Stimulated activated CD4-positive, alpha-beta T cell treated with anti-CD3 and anti-CD28 coated beads, Interleukin-1b, Interleukin-23, amount 100 ng/mL, for 4 hours (primary cell): ENCODE results near the gene ARCN1.

ENCODE experiments used
- DNase-seq, 2 donors: peaks; one replicate each; pipeline ENCODE4 v3.0.0-alpha.2; 2020; ENCODE audit warnings: low read depth in 2 of 2

The ARCN1 gene

DNA sequence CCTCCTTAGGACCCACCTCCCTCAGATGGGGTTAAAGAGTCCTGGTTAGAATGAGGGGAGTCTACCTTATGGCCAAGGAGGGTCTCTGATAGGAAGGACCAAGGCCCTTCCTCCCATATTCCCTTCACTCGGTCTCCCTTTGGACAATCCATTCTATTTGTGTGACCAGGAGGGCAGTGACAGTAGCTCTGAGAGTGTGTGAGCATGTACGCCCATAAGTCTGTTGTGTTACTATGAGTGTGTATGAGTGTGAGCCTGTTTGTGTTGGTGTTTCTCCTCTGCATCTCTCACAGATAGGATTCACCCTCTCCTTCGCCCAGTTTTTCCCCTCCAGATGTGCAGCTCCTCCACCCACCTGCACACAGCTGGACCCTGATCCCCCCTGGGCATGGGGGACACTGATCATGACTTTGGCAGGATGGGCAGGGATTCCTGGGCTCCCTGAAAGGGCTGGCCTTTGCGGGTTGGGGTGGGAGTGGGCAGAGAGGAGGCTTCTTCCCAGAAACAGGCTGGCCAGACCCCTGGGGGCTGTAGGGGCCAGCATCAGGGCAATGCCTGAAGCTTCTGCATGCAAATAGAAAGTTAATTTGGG is 49.7 kb downstream of the ARCN1 start:
- DNase-seq = no peak

DNA sequence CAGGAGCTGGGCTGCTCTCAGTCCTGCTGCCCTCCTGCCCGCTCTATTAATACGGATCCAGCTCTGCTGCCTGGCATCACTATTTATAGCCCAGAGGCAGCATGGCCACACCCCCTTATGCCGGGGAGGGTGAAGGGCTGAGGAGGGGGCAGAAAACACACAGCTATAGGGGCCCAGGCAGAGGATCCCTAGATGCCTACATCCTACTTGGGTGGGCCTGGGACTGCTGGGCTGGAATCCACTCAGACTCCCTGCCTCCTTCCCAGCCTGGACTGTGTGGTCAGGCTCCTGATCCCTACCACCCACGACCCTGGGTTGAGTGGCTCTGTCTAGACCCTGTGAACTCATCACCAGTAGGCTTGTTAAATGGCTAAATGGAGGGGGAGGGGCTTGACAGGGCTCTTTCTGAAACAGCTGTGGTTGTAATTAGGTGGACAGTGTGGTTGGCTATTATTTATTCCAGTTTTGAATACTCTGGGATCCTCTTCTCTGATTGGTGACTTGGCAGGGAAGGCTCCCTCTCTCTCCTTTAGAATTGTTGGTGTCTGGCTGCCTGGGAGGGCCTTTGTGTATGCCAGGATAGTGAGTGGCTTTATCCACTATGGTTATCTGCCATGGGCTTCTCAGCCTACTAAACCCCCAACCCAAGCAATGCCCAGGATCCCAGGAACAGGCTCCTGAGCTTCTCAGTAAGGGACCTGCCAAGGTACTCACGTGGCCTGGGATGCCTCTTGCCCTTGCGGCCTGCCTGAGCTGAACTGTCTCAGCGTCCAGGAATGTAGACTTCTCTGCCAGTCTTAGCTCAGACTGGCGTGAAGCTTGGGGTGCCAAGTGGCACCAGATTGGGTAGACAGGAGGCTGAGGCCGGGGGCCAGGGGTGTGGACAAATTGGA is 50.4 kb downstream of the ARCN1 start:
- DNase-seq = no peak

DNA sequence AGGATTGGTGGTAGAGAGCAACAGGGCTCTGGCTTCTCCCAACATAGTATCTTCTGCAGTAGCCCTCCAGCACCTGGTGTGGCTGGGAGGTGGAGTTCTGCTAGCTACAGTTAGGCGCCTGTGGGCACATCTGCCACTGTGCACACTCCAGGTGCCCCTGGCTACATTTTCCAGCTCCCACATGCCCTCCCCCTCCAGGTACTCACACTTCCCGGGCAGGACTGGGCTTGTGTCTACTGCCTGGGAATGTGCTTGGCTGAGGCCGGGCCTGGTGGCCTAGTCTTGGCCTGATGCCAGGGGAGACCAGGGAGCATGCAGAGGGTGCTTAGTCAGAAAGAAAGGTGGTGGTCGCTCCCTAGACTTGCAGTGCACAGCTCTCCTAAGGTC is 51.1 kb downstream of the ARCN1 start:
- DNase-seq = no peak

DNA sequence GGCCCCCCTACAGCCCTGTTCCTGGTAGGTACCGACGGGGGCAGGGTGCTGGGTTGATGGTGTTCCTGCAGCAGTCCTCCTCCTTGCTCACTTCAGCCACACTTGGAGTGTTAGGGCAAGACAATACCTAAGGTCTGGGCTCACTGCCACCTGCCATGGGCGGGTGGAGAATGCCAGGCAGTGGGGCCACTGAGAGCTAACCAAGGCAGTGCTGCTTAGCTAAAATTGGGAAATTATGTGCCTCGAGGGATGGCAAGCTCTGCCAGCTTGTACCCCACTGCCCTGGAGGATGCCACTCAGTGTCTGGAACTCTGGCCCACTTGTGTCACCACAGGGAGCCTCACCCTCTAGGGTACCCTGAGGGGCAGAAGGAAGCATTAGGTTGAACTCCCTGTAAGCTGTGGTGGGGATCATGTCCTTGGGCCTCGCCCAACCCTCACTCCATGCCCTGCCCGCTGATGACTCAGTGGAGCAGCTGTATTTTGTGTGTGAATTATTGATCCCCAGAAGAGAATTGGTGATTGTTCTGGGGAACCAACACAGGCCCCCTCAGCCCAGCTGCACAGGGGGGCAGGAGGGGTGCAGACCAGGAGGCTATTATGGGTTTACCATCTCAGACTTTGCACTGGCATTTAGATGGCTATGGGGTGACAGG is 53.0 kb downstream of the ARCN1 start:
- no peak for DNase-seq

DNA sequence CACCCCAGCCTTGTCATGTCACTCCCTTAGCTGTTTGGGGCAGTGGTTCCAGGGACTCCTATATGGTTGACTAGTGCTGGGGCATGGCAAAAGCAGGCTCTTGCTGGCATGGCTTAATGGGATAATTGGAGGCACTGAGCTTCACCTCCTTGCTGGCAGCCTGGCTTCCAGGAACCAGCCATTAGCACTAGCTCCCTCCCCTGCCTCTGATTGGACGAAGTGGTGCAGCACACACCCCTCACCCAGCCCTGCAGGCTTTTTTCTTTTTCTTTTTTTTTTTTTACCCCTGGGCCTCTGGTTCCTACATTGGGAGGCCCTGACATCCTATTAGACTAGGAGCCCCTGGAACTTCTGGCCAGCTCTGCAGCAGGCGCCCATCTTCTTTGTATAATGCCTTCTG is 53.8 kb downstream of the ARCN1 start:
- DNase-seq = no peak

DNA sequence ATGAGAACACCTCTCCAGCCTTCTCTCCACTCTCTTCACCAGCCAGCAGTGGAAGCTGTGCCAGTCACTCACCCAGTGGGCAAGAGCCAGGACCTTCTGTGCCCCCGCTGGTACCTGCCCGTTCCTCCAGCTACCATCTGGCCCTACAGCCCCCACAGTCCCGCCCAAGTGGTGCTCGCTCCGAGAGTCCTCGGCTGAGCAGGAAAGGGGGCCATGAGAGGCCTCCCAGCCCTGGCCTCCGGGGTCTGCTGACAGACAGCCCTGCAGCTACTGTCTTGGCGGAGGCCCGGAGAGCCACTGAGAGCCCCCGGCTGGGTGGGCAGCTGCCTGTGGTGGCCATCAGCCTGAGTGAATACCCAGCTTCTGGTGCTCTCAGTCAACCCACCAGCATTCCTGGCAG is 55.4 kb downstream of the ARCN1 start:
- no peak for DNase-seq

DNA sequence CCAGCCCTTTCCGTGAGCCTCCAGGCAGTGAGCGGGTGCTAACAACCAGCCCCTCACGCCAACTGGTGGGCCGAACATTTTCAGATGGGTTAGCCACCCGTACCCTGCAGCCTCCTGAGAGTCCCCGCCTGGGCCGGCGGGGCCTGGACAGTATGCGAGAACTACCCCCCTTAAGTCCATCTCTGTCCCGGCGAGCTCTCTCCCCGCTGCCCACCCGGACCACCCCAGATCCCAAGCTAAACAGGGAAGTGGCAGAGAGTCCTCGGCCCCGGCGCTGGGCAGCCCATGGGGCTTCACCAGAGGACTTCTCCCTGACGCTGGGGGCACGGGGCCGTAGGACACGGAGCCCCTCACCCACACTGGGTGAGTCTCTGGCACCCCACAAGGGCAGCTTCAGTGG is 55.8 kb downstream of the ARCN1 start:
- DNase-seq = no peak

DNA sequence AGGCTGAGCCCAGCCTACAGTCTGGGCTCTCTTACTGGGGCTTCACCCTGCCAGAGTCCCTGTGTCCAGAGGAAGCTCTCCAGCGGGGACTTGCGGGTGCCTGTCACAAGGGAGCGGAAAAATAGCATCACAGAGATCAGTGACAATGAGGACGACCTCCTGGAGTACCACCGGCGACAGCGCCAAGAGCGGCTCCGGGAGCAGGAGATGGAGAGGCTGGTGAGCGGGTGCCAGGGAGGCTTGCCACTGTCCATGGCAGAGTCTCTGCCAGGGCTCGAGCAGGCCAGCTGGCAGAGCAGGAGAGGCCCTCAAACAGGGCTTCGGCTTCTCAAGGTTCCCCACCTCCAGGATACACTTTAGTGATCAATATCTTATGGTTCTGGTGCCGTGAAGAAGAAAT is 56.2 kb downstream of the ARCN1 start:
- DNase-seq = no peak

DNA sequence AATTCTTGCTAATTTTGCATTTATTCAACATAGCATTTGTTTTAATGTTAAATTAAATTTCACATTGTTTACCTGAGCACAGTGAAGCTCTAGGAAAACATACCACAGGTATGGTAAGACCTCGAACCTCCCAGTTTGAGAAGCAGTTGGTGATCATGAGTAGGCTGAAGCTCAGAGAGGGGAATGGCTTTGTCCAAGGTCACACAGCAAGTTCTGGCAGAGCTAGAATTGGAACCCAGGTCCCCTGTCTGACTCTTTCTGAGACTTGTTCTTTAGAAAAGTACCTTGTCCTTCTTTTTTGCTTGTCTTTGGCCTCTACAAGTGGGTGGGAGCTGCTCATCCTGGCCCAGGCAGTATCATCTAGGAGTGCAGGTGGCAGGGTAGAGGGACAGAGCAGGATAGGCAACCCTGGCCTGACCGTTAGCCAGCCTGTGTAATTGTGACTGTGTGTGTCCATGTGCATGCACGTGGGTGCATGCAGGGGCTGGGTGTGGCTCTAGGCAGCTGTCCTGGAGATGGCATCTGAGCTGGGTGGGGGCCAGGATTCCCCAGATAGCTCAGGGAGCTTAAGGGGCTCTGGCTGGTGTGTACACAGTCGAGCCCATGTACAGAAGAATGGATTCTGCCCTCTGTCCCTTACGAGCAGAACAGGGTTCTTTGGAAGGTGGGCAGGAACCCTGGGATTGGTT is 56.8 kb downstream of the ARCN1 start:
- no peak for DNase-seq

DNA sequence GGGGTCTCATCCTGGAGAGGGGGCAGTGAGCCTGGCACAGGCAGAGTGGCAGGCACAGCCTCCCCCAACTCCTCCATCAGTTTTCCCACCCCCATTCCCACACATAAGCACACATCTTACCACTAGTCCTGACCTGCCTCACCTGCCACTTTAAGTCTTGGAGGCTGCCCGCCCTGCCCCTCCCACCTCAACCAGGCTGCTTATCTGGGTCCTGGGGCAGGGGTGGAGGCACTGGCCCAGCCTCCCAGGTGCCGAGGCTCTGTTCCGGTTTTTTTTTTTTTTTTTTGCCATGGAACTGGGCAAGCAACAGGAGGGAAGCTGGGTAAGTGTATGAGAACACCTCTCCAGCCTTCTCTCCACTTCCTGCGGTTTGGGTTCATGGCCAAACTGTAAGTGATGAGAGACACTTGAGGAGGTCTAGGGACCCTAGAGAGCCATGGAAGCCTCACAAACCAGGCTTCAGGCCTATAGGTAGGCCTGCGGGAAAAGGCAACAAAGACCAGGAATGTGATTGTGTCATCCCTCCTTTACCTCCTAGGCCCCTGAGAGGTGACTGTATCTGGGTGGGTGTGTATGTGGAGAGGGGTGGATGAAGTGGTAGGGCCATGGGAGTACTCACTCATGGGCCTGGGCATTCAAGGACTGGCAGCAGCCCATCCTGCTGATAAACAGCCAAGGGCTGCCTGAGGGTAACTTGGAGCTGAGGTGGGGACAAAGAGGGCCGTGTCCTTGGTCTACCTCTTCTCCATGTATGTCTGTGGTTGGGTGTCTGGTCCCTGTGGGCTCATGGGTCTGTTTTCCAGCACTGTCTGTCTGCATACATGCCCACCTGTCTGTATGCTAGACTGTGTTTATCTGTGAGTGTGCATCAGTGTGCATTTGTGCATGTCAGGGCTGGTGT is 57.8 kb downstream of the ARCN1 start:
- no peak for DNase-seq

DNA sequence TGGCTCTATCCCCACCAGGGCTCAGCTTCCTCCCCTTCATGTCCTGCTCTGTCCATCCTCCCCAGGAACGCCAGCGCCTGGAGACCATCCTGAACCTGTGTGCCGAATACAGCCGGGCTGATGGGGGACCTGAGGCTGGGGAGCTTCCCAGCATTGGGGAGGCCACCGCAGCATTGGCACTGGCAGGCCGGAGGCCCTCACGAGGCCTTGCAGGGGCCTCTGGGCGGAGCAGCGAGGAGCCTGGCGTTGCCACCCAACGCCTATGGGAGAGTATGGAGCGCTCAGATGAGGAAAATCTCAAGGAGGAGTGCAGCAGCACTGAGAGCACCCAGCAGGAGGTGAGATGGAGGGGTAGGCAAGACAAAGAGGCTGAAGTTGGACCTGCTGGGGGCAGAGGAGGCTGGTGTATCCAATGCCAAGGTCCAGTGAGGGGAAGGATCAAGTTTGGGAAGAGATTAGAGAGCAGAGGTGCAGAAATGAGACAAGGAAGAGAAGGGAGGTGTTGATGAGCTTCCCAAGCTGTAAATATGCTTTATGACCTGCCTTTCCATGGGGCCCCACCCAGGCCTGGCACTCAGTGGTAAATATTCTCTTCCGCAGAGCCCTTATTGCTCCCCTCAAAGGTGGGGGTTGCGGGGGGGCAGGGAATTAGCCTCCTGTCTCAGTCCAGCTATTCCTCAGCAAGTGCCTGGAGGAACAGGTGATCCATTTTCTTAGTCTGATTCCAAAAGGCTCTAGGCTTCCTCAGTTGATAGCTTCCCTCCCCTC is 59.1 kb downstream of the ARCN1 start:
- DNase-seq = no peak

DNA sequence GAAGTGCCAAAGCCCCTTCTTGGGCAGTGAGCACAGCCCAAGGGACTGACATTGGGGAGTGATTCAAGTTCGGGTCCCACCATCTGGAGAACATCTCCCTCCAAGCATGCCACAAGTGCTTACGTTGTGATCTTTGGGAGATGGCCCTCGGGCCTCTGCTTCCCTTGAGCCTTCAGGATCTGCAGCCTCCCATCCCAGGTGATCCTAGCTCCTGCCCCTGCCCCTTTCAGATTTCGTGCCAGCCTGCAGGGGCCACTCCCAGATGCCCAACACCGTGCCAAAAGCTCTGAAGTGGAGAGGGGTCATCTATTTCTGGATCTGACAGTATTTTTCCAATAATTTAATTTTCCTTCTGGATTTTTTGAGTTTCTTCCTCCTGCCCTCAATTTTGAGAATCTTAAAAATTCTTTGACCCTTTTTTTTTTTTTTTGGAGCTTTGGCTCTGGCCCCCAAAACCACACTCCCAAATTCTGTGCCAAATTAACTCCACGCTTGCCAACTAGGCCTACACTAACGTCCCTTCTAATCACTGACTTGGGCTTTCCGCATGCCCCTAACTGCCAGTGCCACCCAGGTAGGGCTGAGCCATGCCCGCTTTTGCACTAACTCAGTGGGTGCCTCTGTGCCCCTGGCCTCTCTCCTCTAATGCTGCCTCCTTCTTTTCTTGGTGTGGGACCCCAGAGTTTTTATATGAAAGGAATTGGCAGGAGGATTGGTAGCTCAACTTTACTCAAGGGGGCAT is 60.5 kb downstream of the ARCN1 start:
- no peak for DNase-seq

DNA sequence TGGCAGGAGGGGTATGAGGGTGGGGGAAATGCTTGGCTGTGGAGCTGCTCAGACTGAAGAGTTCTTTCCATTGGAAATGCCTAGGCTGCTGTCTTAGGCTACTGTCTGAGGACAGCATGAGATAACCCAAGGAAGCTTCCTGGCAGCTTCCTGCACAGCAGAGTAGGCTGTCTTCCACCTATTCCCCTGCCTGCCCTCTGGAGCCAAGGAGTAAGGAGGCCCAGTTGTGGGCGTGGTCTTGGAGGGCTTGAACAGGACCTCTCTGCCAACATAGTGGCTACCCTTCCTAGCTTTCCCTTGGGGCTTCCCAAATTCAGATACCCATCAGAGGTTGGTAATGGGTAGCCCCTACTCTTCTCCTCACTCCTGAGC is 61.1 kb downstream of the ARCN1 start:
- DNase-seq = no peak

DNA sequence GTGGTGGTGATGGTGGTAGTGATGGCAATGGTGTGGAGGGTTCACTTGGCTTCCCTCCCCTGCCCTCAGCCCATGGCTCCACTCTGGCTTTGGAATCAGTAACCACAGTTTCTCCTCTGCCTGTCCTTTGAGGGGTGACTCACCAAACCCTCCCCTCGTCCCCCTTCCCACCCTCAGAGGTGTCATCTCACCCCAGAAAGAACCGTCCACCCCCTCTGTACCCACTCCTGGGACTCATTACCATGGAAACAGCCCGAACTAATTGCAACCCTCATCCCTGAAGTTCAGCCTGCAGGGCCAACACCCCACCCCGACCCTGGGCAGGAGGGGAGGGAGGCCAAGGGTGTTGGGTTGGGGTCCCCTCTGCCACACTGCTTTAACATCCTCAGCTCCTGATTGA is 61.8 kb downstream of the ARCN1 start:
- DNase-seq = no peak

DNA sequence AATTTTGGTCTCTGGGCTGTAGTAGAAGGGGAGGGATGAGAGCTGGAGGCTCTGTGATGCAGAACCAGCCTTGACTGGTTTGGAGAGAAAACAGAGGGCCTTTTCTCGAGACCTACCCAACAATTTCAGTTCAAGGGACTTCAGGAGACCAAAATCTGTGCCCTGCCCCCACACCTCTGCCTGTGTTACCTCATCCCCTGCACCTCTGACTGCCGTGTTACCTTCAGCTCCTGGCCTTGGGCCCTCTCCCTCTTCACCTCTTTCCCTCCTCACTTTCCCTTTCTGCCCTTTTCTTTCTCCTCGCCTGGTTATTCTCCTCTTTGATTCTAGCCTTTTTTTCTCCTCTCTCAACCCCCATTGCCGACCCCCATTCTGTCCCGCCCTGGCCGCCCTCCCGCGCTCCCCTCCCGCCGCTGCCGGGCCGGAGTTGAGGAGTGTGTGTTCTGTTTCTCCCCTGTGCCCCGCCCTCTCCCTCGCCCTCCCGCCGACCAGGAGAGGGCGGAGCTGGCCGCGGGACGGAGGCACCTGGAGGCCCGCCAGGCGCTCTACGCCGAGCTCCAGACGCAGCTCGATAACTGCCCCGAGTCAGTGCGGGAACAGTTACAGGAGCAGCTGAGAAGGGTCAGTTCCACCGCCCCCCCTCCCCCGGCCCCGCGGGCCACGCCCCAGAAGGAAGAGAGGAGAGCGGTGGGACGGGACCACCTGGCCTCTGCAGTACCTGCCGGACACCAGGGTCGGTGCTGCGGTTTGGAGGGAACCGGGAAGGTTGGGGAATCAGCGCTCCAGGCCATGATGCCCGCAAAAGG is 62.4 kb downstream of the ARCN1 start:
- DNase-seq = no peak

DNA sequence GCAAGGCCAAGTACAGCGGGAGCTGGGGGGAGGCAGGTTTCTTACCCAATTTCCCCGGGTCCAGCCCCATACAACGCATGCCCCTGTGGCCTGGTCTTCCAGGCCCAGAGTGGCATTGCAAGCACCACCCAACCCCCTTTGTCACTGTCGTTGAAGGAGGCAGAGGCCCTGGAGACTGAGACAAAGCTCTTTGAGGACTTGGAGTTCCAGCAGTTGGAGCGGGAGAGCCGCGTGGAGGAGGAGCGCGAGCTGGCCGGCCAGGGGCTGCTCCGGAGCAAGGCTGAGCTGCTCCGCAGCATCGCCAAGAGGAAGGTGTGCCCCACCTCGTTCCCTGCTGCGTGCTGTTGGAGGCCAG is 63.0 kb downstream of the ARCN1 start:
- DNase-seq = no peak

DNA sequence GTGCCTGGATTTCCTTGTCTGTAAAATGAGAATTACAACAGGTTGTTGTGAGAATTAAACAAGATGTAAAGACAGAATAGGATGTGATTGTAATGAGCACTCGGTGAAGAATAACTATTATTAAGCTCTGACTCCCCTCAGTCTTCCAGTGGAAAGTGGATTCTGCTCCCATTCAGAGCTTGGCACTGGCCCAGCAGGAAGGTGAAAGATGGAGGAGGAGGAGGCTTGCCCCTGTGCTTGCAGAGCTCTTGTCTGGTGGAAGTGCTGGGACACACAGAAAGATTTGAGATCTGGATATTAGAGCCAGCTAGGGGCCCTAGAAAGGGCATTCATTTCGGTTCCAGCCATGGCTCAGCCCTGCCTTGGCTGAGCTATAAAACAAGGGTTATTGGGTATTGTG is 63.4 kb downstream of the ARCN1 start:
- no peak for DNase-seq

DNA sequence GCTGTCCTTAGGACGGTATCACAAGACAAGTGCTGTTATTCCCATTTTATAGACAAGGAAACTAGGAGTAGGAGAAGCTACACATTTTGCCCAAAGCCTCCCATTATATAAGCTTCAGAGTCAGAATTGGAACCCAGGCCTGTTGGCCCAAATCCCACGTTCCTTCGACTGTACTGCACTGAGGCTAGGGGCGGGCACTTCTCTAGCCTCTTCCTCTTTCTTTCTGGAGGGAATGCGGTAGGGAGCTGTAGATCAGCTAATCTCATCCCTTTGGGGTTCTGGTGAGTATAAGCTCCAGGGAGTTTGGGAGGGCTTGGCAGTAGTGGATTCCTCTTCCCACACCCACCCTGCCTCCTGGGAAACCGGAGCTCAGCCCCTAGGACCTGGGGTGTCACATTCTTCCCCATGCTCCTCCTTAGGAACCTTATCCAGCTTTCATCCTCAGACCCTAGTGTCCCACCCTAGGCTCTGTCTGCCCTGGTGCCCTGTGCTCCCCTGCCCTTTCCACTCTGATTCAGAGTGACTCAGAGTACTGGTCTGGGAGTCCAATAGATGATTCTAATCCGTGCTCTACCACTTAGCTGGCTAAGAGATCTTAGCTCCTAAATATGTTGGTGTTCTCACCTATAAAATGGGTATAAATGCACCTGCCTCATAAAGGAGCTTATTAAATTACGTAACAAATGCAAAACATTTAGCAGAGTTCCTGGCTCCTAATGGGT is 64.5 kb downstream of the ARCN1 start:
- no peak for DNase-seq

DNA sequence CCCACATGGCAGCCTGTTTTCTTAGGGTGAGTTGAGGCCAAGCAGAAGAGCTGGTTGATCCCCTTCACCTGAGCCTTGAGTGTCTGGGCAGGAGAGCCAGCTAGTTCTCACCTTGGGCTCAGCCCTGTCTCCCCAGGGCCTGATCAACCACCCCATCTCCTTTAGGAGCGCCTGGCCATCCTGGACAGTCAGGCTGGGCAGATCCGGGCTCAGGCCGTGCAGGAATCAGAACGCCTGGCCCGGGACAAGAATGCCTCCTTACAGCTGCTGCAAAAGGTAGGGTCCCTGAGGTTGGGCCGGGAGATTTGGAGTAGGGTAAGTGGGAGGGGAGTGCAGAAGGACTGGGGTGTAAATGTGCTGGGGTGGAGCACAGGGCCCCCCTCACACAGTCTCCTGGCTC is 66.5 kb downstream of the ARCN1 start:
- no peak for DNase-seq
